ENCODE results near the gene RAB27B.

GRCh38 chr18:54928236-54928635 lies 100.0 kb downstream of the RAB27B start:
- TF ChIP-seq NFYB (IDR thresholded peaks at IDR 0.05; ENCODE audit: insufficient read depth, low read depth, low read length), result no peak
- TF ChIP-seq POLR2A (IDR thresholded peaks at IDR 0.05; ENCODE audit: low read depth, low read length), result no peak
- no peak for TF ChIP-seq SIN3A (IDR thresholded peaks at IDR 0.05; ENCODE audit: low read depth, low read length)
- TF ChIP-seq CTCF (IDR thresholded peaks at IDR 0.05 in 2 of 3, conservative IDR thresholded peaks at IDR 0.05 in 1 of 3; ENCODE audit: control insufficient read depth in 2 of 3, extremely low read depth in 1 of 3, insufficient read depth in 1 of 3, low read depth in 3 of 3, low read length in 3 of 3), result no peak
- no peak for TF ChIP-seq POLR2AphosphoS5 (IDR thresholded peaks at IDR 0.05; ENCODE audit: low read length)
- TF ChIP-seq ZNF24 (IDR thresholded peaks at IDR 0.05), result no peak
- no peak for TF ChIP-seq NR2C2 (IDR thresholded peaks at IDR 0.05; ENCODE audit: borderline replicate concordance, control insufficient read depth, insufficient read length, low read depth)
- no peak for TF ChIP-seq JUND (IDR thresholded peaks at IDR 0.05; ENCODE audit: low read depth, low read length)
- TF ChIP-seq SMAD5 (IDR thresholded peaks at IDR 0.05; ENCODE audit: low read depth), result no peak
- no peak for TF ChIP-seq PAX8 (IDR thresholded peaks at IDR 0.05)
- TF ChIP-seq MTA3 (IDR thresholded peaks at IDR 0.05; ENCODE audit: borderline replicate concordance, low read length), result no peak
